Measurements from ENCODE around the gene COL25A1. TPM values are rescaled to one million over a fixed set of nuclear protein-coding genes. Genes with fewer than 3 reads are reported as not detected.
"Not testable (repeated sequence)": the region's sequence is repeated elsewhere in the genome, so short reads cannot be mapped to it uniquely, and the experiment has no call there.

Gene COL25A1
- total RNA-seq, 1 experiment from 2014 or later, result not detected

- DNase-seq (ENCODE audit: low spot score), result no peak
Observed at GRCh38 chr4:108965472-108966076, 336.9 kb downstream of the COL25A1 start.

- DNase-seq (ENCODE audit: low spot score), result no peak
Observed at GRCh38 chr4:108965016-108965415, 337.4 kb downstream of the COL25A1 start.

GRCh38 chr4:108963910-108964309 is 338.5 kb downstream of the COL25A1 start:
- no peak for DNase-seq (ENCODE audit: low spot score)

- DNase-seq (ENCODE audit: low spot score), result no peak
Observed at GRCh38 chr4:108959491-108959890, 343.0 kb downstream of the COL25A1 start.

- peak; percentile 80 for DNase-seq (ENCODE audit: low spot score)
Observed at GRCh38 chr4:108954880-108955279, 347.6 kb downstream of the COL25A1 start.

- peak; percentile 45 for DNase-seq (ENCODE audit: low spot score)
Observed at GRCh38 chr4:108953941-108954340, 348.5 kb downstream of the COL25A1 start.

GRCh38 chr4:108950158-108950915 is 352.1 kb downstream of the COL25A1 start:
- DNase-seq (ENCODE audit: low spot score), result no peak

DNA sequence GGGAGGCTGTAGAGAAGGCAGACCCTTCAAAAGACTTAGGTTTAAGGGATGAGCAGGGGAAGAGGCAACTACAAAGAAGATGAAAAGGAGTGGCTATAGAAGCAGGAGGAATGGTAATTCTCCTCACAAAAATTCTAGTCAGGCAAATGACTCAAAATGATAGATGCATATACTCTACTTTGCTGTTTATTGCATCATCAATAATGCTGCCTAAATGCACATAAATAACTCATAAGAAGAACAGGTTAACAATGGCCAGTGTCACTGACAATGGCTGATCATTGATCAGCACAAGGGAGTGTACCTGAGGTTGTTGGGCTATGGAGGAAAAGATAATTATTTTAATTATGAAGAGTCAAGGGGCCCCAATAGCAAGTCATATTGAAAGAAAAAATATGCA is 354.9 kb downstream of the COL25A1 start:
- no peak for DNase-seq (ENCODE audit: low spot score)

GRCh38 chr4:108946237-108946636 is 356.2 kb downstream of the COL25A1 start:
- no peak for DNase-seq (ENCODE audit: low spot score)

DNA sequence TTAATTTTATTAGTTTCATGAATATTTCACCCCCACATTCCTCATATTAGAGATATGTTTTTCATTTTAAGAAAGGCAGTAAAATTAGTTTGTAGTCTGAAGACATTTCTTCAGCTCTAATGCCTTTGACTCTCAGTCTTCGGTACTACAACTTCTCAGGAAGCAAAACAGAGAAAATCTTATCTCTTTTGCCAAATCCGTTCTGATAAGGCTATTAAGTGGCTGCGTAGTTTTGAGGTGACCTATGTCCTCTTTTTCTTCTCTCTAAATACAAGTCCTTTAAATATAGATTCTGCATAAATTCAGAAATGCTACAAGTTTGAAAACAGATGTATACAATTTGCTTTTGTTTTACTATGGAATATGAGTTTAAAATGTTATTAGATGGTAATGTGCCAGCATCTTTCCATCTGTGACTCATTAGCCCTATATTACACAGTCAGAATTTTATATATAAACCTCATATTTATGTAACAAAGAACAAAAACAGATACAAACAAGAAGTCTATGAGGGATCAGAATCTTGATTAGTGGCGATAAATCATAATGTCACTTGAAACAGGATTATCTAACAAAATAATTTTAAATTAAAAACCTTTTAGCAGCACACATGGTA is 358.4 kb downstream of the COL25A1 start:
- DNase-seq (ENCODE audit: low spot score), result no peak

GRCh38 chr4:108943371-108943770 is 359.1 kb downstream of the COL25A1 start:
- no peak for DNase-seq (ENCODE audit: low spot score)

- no peak for DNase-seq (ENCODE audit: low spot score)
Observed at GRCh38 chr4:108941904-108942430, 360.5 kb downstream of the COL25A1 start.

DNA sequence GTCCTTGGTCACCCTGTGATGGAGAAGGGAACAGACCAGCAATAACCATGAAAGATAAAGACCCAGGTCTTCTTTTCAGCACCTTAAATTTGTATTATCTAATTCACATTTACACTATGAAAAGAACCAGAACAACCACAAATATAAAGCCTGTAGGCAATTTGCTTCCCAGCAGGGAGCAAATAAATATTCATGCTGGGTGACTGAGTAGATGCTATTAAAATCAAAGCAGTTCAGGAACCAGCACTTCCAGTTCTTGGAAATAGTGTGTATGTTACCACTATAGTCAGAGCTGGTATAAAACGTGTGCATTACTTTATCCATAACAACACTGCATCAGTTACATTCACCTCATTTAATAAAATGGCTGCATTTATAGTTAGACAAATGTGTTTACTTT is 361.8 kb downstream of the COL25A1 start:
- DNase-seq (ENCODE audit: low spot score), result no peak

DNA sequence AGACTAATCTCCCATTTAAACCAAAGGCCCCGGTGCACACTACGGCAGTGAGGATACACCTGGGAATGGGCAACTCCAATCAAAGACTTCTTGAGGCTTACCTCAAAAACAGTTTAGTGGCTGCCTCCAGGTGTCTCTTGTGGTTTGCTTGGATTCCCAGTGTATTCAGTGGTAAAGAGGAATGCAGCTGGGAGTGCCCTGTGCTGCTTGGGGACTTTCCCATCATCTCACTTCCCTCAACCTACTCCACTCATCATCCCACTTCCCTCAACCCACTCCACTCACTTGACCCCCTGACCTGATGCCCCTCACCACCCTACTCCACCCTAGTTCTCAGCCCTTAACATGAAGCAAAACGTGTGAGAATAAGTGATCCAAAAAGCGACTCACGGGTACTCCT is 362.3 kb downstream of the COL25A1 start:
- peak; percentile 45 for DNase-seq (ENCODE audit: low spot score)

GRCh38 chr4:108937066-108937465 is 365.4 kb downstream of the COL25A1 start:
- DNase-seq (ENCODE audit: low spot score), result no peak

GRCh38 chr4:108933925-108934324 is 368.5 kb downstream of the COL25A1 start:
- not testable (repeated sequence) for DNase-seq (ENCODE audit: low spot score)

GRCh38 chr4:108933046-108933445 is 369.4 kb downstream of the COL25A1 start:
- DNase-seq (ENCODE audit: low spot score), result no peak

- no peak for DNase-seq (ENCODE audit: low spot score)
Observed at GRCh38 chr4:108931926-108932325, 370.5 kb downstream of the COL25A1 start.

GRCh38 chr4:108930186-108930585 is 372.3 kb downstream of the COL25A1 start:
- no peak for DNase-seq (ENCODE audit: low spot score)

DNA sequence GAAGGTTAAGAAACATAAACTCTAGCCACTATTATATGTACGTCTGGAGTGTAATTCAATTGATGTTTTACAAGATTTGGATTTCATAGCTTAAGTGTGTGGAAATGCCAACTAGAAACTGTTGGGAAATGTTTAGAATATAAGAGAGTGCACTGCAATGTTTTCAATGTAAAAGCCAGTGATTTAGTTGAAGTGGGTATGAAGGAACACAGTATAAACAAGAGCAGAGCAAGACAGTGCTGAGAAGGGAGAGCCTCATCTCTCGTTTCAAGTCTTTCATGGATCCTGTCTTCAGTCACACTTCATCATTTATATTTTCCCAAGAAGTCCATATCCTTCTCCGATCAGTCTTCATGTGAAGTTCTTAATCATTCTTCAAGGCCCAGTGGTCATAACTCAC is 375.7 kb downstream of the COL25A1 start:
- no peak for DNase-seq (ENCODE audit: low spot score)

GRCh38 chr4:108926061-108926460 is 376.4 kb downstream of the COL25A1 start:
- no peak for DNase-seq (ENCODE audit: low spot score)

GRCh38 chr4:108922191-108922590 is 380.3 kb downstream of the COL25A1 start:
- DNase-seq (ENCODE audit: low spot score), result no peak
